Neuron (in vitro differentiated cells): ENCODE results near the gene HOXD1.

Experiments
- H2AFZ ChIP-seq: one replicate; pipeline ENCODE4 v1.6.1; 2013; ENCODE audit warnings: low read depth, mild to moderate bottlenecking, inconsistent platforms, low read length, moderate library complexity
- H3K27me3 ChIP-seq: one replicate; pipeline ENCODE4 v1.6.1; 2013; ENCODE audit warnings: low read length; ENCODE audit not compliant: insufficient read depth
- H3K36me3 ChIP-seq: one replicate; pipeline ENCODE4 v1.6.1; 2013; ENCODE audit warnings: low read length; ENCODE audit not compliant: insufficient read depth
- H3K4me1 ChIP-seq: one replicate; pipeline ENCODE4 v1.6.1; 2013; ENCODE audit warnings: low read length; ENCODE audit not compliant: insufficient read depth
- H3K4me3 ChIP-seq: 2 replicates; pipeline ENCODE4 v1.5.1; 2013; ENCODE audit warnings: mild to moderate bottlenecking, low read length, moderate library complexity
- H3K9me3 ChIP-seq: one replicate; pipeline ENCODE4 v1.6.1; 2013; ENCODE audit warnings: low read length

HOXD1 gene

GRCh38 chr2:176164611-176165369, 23.7 kb upstream of the HOXD1 start:
- Histone ChIP-seq H3K4me1 (no peaks in the 10 kb centered on the region), H3K27me3 (peaks cover 89% of the 10 kb centered on the region), H3K9me3 (peaks cover 12% of the 10 kb centered on the region), H3K36me3 (no peaks in the 10 kb centered on the region), H3K4me3 (no peak overlapping the region), H2AFZ (peak overlapping the region; percentile 20)

GRCh38 chr2:176165370-176166050, 23.0 kb upstream of the HOXD1 start:
- no peaks in the 10 kb centered on the region for H3K4me1 ChIP-seq
- no peak overlapping the region for H2AFZ ChIP-seq
- H3K9me3 ChIP-seq: peaks cover 12% of the 10 kb centered on the region
- no peaks in the 10 kb centered on the region for H3K36me3 ChIP-seq
- peaks cover 87% of the 10 kb centered on the region for H3K27me3 ChIP-seq
- H3K4me3 ChIP-seq: no peak overlapping the region

- H3K4me3 ChIP-seq: no peak overlapping the region
- H3K9me3 ChIP-seq: peaks cover 10% of the 10 kb centered on the region
- H2AFZ ChIP-seq: no peak overlapping the region
- H3K4me1 ChIP-seq: no peaks in the 10 kb centered on the region
- peaks cover 87% of the 10 kb centered on the region for H3K27me3 ChIP-seq
- H3K36me3 ChIP-seq: no peaks in the 10 kb centered on the region
These were observed 22.2 kb upstream of the HOXD1 start for GRCh38 chr2:176166272-176166671.

GRCh38 chr2:176167398-176167797, 21.1 kb upstream of the HOXD1 start:
- peaks cover 87% of the 10 kb centered on the region for H3K27me3 ChIP-seq
- H3K36me3 ChIP-seq: no peaks in the 10 kb centered on the region
- H3K4me3 ChIP-seq: no peak overlapping the region
- H3K9me3 ChIP-seq: peaks cover 7% of the 10 kb centered on the region
- H3K4me1 ChIP-seq: no peaks in the 10 kb centered on the region
- no peak overlapping the region for H2AFZ ChIP-seq

GRCh38 chr2:176169181-176169580, 19.3 kb upstream of the HOXD1 start:
- peaks cover 88% of the 10 kb centered on the region for H3K27me3 ChIP-seq
- no peaks in the 10 kb centered on the region for H3K4me1 ChIP-seq
- H3K4me3 ChIP-seq: no peak overlapping the region
- H2AFZ ChIP-seq: no peak overlapping the region
- H3K9me3 ChIP-seq: peaks cover 5% of the 10 kb centered on the region
- H3K36me3 ChIP-seq: no peaks in the 10 kb centered on the region

- Histone ChIP-seq H3K9me3 (peaks cover under 1% of the 10 kb centered on the region), H3K36me3 (no peaks in the 10 kb centered on the region), H3K4me1 (no peaks in the 10 kb centered on the region), H3K4me3 (no peak overlapping the region), H2AFZ (no peak overlapping the region), H3K27me3 (peaks cover 88% of the 10 kb centered on the region)
These were observed 18.8 kb upstream of the HOXD1 start for GRCh38 chr2:176169711-176170110.

GRCh38 chr2:176170602-176171305, 17.7 kb upstream of the HOXD1 start:
- Histone ChIP-seq H3K4me1 (peaks cover 3% of the 10 kb centered on the region), H2AFZ (no peak overlapping the region), H3K4me3 (no peak overlapping the region), H3K36me3 (no peaks in the 10 kb centered on the region), H3K27me3 (peaks cover 88% of the 10 kb centered on the region), H3K9me3 (no peaks in the 10 kb centered on the region)

GRCh38 chr2:176171351-176172006, 17.0 kb upstream of the HOXD1 start:
- H2AFZ ChIP-seq: no peak overlapping the region
- H3K36me3 ChIP-seq: no peaks in the 10 kb centered on the region
- H3K9me3 ChIP-seq: no peaks in the 10 kb centered on the region
- H3K27me3 ChIP-seq: peaks cover 88% of the 10 kb centered on the region
- H3K4me1 ChIP-seq: peaks cover 3% of the 10 kb centered on the region
- no peak overlapping the region for H3K4me3 ChIP-seq

GRCh38 chr2:176172007-176172894, 16.2 kb upstream of the HOXD1 start:
- no peaks in the 10 kb centered on the region for H3K36me3 ChIP-seq
- no peak overlapping the region for H2AFZ ChIP-seq
- H3K4me1 ChIP-seq: peaks cover 3% of the 10 kb centered on the region
- H3K9me3 ChIP-seq: no peaks in the 10 kb centered on the region
- peaks cover 88% of the 10 kb centered on the region for H3K27me3 ChIP-seq
- no peak overlapping the region for H3K4me3 ChIP-seq

GRCh38 chr2:176172895-176173566, 15.4 kb upstream of the HOXD1 start:
- no peak overlapping the region for H3K4me3 ChIP-seq
- peaks cover 89% of the 10 kb centered on the region for H3K27me3 ChIP-seq

GRCh38 chr2:176173567-176174381, 14.7 kb upstream of the HOXD1 start:
- H3K4me3 ChIP-seq: no peak overlapping the region
- no peaks in the 10 kb centered on the region for H3K9me3 ChIP-seq
- peaks cover 3% of the 10 kb centered on the region for H3K4me1 ChIP-seq
- H3K36me3 ChIP-seq: no peaks in the 10 kb centered on the region
- peaks cover 97% of the 10 kb centered on the region for H3K27me3 ChIP-seq
- H2AFZ ChIP-seq: no peak overlapping the region

More at GRCh38 chr2:176172895-176173566, 15.4 kb upstream of the HOXD1 start:
- H3K36me3 ChIP-seq: no peaks in the 10 kb centered on the region
- no peak overlapping the region for H2AFZ ChIP-seq
- H3K4me1 ChIP-seq: peaks cover 3% of the 10 kb centered on the region
- H3K9me3 ChIP-seq: no peaks in the 10 kb centered on the region
